HG03139 (cell line): ENCODE measurements around the gene METTL17.
"Not testable (repeated sequence)": the region's sequence is repeated elsewhere in the genome, so short reads cannot be mapped to it uniquely, and the experiment has no call there.

Source experiments
- ATAC-seq: cut with Tn5 transposase; IDR thresholded peaks from one replicate; pipeline ENCODE4 v1.9.1; 2021; ENCODE audit not compliant: unreplicated experiment

METTL17 gene

DNA sequence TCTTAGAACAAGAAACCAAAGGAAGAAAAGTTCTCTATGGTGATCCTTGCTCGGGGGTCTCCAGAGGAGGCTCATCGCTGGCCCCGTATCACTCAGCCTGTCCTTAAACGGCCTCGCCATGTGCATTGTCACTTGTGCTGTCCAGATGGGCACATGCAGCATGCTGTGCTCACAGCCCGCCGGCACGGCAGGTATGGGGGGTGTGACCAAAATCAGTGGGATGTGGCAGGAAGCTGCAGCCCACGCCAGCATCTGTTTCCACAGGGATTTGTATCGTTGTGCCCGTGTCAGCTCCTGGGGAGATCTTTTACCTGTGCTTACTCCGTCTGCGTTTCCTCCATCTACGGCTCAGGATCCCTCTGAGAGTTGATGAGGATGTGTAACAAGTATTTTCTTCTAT lies 6.7 kb downstream of the METTL17 start:
- no peak for ATAC-seq

DNA sequence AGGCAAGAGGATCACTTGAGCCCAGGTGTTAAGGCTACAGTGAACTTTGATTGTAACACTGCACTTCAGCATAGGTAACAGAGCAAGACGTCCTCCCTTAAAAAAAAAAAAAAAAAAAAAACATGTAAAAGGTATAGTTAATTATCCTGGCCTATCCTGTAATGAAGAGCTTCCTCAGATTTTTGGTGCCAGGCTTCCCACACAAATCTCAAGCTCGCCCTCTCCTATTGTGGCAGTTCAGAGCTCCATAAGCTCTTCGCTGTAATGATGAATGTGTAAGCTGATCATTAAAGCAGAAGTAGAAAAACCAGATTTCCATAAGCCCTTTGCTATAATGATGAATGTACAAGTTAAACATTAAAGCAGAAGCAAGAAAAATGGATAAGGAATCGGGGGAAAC lies 7.3 kb downstream of the METTL17 start:
- no peak for ATAC-seq

DNA sequence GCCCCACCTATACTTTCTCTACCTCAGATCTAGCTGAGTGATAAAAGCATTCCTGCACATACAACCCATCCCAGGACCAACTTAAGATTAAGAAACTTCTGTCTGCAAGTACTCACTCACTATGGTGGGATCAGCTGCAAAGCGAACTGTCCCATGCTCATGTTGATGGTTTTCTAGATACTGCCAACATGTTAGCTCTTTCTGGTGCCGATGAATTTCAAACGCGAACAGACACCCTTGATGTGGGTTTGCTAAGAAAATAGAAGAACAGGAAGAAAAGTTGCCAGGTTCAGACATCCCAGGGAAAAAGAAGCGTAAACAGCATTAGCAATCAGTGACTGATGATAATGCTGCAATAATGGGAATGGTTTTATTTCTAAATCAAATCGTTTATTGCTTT lies 7.8 kb downstream of the METTL17 start:
- no peak for ATAC-seq

DNA sequence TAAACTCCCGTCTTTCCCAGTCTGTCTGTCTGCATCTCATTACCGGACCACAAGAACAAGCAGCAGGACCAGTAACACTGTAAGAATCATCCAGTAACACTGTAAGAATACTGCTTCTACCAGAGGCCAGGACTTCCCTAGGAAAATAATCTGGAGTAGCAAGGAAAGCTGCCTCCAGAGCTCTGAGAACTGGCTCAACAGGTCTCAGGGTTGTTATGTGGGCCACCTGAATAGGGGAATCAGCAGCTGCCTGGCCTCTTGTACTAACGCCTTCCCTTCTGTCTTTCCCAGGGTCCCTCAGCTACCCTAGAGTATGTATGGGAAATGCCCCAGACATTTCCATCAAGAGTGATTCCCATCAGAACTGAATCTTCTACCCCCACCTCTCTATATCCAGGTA lies 8.4 kb downstream of the METTL17 start:
- ATAC-seq, result no peak

DNA sequence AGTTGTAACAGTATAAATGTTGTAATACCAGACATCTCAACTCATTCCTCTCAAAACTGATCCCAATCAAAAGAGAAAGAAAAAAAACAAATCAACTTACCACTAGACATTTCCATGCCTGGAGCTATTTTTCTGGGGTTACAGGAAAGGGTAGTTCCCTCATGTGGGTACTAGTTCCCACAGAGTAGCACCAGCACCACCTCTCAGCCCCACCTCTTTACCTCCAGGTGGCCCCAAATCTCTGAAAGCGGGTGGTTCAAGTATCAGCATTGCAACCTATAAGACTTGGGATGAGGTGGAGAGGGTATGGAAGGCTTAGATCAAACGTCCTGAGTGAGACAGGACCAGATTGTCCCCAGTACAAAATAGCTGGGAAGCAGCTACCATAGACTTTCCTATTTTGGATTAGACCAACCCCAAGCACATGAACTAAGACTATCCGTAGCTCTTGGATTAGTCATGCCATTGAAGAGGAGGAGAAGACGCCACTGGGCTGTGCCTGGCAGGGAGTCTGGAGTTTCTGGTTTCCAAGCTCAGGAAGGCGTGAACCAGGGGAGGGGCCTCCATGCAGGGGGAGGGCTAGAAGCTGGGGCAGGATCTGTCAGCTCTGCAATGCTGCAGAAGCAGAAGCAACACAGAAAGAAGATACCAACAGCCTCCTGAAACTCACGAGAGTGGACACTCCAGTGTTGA lies 9.0 kb downstream of the METTL17 start, which contains the start of gene SLC39A2:
SLC39A2 (plus strand) TSS at position 620 of the 693 bp plus-strand sequence. CDS start 154 bp downstream, outside the sequence.
- ATAC-seq, result no peak

DNA sequence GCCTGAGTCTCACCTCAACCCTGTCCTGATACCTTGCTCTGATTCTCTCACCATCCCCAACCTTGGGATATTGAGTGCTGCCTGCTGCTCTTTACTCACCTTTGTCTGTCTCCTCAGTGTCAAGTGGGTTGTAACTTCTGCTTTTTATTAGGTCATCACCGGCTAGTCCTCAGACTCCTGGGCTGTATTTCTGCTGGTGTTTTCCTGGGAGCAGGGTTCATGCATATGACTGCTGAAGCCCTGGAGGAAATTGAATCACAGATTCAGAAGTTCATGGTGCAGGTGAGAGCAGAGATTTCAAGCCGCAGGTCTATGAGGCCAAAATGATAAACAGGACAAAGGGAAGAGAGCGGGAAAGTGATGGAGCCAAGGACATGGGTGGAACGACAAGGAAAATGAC lies 9.8 kb downstream of the METTL17 start:
- ATAC-seq, result no peak

DNA sequence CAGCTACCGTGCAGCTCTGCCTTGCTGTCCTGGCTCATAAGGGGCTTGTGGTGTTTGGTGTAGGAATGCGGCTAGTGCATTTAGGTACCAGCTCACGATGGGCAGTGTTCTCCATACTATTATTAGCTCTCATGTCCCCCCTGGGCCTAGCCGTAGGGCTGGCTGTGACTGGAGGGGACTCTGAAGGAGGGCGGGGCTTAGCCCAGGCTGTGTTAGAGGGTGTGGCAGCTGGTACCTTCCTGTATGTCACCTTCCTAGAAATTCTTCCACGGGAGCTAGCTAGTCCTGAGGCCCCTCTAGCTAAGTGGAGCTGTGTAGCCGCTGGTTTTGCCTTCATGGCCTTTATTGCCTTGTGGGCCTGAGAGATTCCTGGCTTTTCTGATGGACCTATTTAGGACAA lies 11.4 kb downstream of the METTL17 start:
- no peak for ATAC-seq

DNA sequence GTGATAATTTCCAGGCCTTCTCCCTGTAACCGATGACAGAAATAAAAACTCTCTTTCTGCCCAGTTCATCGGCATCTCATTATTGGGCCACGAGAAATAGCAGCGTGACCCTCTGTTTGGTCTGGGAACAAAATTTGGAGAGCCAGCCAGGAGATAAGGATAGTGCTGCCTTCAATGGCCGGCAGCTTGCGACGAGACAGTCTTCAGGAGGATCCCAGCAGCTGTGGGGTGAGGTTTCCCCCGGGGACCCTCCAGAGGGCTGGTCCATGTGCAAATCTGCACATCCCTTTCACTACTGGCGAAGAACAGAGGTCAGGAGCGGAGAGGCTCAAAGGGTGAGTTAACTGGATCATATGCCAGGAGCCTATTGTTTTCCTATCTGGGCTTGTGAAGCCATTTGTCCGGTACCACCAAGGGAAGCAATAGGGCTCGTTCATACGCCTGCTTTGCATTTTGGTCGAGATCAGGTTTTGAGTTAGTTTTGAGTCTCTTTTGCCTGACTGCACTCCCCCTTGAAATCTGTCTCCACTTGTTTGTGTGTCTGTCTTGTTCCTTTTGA lies 14.1 kb downstream of the METTL17 start:
- no peak for ATAC-seq

DNA sequence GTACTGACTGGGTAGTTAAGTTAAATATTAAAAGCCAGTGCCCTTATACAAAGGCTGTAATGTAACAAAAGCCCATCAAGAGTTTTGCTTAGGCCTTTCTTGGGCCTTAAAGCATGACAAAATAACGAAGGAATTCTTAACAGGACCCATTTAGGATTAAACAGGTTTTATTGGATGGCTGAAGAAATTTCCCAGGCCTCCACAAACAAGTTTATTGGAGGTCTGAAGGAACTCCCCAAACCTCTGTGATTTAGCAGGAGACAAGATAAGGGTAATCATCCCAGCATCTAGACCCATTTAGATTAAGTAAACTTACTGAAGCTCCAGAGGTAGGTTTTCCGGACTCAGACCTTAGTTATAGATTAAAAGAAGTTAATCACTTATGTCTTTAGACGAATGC lies 19.9 kb downstream of the METTL17 start:
- ATAC-seq, result not testable (repeated sequence)

DNA sequence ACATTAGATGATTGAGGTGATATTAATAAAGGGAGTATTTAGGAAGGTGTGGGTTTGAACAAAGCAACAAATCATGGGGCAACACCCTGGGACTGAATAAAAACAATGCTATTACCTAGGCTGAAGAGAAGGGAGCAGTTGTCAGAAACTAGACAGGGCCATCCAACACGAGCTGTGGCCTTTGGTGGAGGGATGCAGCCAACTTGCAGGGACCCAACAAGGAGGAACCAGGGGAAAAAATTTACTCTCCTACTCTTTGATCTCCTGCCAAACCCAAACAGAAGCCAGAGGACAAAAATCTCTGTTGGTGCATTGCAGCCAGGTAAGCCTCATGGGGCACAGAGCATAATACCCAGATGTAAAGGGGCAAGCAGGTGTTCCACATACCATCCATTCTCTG lies 21.4 kb downstream of the METTL17 start:
- no peak for ATAC-seq

DNA sequence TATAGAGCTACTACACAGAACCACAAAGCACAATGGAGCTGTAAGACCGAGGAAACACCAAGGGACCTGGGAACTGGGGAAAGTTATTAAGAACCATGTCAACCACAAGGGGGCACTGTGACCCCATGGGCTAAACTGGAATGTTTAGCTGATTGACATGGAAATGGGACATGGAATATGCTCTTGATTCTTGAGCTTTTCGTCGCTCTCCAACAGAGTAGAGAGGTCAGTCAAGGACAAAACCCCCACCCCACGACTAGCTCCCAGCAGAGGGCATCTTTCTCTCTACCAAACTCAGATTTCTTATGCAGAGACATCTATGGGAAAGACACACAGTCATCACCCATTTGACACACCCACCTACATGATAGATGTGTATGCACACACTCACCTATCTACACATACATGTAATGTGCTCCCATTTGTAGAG lies 25.0 kb downstream of the METTL17 start:
- no peak for ATAC-seq

DNA sequence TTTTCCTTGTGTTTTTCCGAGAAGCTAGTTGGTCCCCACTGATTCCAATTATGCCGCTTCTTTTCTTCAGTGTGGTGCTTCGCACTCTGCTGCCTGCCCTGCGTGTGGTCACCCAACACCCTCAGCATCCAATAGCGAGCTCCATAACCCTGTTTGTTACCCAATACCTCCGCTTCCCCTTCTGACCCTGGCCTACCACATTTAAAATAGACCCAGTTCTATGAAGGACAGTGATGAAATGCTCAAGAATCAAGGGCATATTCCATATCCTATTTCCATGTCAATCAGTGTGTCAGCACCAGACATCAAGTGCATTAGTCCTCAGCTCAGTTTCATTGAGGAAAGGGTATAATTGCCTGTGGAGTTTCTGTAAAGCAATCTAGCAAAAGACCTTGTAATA lies 25.5 kb downstream of the METTL17 start:
- no peak for ATAC-seq

DNA sequence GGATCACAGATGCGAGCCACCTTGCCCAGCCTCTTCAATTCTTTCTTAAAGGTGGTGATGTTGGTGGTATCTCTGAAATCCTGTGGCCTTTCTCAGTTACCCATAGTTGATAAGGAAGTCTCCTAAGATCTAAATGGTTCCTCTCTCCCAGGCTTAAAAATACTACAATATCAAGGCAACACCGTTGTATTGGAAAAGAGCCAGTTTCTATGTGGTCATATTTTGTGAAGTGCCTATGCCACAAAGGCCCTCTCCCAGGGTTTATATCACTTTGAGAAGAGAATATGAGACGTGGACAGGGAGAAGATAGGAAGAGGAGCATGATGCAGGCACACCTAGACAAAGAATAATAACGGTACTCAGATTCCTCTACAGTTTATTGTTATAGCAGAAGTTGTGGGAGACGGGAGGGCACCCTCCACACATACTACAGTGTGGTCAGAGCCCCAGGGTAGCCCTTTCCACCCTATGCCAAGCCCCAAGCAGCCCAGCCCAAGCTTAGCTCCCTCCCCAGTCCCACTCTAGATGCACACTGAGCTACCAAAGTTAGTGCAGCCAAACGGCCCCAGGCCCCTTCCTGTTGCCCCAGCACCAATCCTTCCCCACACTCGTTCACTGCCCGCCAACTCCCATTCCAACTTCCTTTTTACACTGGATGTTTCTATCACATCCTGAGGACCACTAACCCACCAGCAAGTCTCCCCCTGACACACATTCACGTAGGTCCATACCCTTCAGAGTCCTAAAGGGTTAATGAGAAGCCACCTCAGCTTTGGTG lies 26.8 kb downstream of the METTL17 start:
- ATAC-seq, result no peak

DNA sequence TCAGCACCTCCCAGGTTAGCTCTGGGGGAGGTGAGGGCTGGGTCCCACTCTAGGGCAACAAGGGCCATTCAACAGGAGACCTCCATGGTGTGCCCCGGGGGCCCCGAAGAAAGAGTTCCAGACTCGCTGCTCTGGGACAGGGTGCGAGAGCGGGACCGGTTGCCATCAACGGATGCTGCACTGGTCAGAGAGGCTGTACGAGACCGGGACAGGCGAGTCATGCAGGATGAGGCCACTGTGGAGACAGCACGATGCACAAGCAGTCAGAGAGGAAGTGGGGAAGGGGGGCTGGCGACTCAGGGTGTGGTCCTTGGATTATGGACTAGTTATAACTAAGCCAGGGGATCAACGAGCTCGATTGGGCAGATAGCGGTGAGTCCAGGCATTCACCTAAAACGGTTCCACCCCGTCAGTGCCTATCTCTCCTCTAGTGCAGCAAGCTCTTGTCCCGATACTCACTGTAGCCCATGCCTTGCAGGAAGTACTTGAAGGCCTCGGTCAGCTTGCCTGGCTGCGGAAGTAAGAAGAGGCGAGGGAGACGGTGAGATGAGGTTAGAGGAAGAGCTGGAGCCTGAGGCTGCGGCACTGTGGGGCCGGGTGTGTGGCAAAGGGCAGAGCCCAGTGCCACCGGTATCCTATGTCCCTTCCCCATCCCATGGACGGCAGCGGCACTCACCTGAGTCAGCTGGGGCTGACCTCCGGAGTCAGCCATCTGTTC lies 27.9 kb downstream of the METTL17 start:
- no peak for ATAC-seq

DNA sequence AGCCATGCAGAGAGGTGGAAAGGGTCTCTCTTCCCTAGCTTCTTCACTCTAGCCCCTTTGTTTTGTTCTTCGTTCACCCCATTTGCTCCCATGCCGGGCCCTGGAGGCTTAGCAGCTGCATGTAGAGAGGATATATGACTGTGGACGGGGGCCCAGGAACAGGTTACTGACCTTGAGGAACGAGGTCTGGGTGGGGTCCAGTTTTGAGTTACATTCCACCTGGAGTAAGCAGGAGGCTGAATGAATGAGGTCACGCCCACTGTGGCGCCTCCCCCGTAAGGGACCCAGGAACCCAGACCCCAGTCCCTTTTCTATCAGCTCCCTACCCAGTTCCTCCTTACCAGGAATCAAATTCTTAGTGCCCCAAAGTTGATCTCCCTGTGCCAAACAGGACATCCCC lies 28.5 kb downstream of the METTL17 start:
- ATAC-seq, result no peak

DNA sequence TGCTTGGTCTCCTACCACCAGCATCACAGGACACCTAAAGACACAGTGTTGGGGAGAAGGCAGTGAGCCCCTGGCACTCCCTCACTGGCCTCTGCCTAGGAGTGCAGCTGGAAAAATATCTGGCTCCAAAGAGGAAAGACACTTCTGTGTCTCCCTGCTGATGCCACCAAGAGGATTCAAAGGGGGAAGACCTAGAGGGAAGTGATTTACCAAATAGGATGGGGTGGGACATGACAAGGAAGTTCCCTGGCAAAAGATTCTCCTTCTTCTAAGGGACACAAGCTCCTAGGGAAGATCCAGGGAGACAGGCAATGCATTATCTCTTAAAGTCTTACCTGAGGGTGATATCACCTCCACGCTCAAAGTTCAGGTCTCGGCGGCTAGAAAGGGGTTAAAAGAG lies 29.0 kb downstream of the METTL17 start:
- no peak for ATAC-seq

DNA sequence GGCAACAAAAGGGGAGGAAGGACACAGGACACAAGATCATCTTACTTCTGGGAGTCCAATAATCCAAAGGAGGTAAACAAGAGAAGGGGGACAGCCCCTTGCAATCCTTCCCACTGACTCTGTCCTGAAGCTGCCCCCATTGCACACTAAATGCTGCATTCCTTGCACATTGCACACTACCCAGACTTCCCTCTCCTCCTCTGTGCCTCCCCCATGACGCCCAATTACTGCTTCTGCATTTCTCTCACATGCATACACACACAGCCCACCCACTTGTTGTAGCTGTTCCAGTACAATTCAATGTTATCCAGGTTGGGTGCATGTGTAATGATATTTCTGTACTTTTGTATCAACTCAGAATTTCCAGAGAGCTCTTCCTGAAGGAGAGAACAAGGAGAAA lies 29.6 kb downstream of the METTL17 start:
- no peak for ATAC-seq

DNA sequence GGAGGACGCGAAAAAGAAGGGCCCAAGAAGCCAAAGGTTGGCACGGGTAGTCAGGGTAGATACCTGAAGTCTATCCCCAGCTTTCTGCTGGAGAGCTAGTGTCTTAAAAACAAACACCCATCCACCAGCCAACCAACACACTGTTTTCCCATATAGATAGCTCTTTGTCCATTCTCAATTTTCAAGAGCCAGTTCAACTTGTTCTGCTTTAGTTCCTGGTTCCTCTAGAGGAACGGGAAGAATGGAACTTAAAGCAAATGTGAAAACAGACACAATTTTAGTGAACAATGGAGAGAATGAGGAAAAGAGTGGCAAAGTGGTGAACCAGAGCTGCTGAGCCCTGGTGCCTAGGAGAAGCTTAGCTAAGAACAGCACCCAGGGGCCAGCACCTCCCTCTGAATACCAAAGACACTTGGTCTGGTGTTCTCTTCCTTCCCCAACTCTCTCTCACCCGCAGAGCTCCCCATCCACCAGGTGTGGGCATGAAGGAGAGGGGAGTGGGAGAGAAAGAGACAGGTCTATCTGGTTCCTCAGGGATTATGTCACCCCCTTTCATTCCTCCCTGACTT lies 31.3 kb downstream of the METTL17 start:
- no peak for ATAC-seq

DNA sequence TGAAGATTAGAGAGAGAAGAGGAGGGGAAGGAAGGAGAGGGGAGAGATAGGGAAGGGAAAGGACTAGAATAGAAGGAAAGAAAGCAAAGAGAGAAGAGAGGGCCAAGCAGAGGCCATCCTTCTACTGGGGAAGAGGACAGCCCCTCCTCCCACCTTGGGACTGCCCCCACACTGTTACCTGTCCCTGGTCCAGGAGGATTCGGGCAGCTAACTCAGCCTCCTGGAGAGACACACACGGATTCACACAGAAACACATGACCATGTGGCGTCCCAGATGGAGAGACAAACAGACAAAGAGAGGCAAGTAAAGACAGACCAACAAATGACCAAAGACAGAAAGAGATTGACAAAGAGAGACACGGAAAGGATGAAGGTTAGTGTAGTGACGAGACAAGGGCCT lies 32.9 kb downstream of the METTL17 start:
- no peak for ATAC-seq

DNA sequence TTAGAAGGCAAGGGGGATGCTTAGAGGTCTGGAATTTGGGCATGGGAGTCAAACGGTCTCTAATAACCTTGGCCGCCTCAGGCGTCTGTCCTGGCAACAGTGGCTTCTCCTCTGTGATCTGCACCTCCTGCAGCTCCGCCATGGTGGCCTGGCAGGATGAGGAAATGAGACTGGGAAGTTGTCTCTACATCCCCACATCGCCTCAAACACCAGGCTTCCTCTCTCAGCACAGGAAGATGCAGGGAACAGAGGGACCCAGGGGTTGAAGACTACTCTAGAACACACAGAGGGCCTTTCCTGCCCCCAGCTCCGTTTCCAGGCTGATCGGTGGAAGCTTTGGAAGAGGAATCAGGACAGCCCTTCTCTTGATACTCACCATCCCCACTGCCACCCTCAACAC lies 33.4 kb downstream of the METTL17 start:
- ATAC-seq, result no peak
